Astrocyte (in vitro differentiated cells and primary cell): Measurements from ENCODE around the gene RBFOX2.

Experiments used
- EZH2 ChIP-seq: IDR thresholded peaks from 2 replicates; pipeline ENCODE4 v1.6.1; 2012; ENCODE audit warnings: mild to moderate bottlenecking, low read length, inconsistent platforms; ENCODE audit not compliant: insufficient read depth
- TF ChIP-seq, protein P1 (sequence below): IDR thresholded peaks from 2 replicates; pipeline ENCODE4 v1.5.1; 2011; ENCODE audit warnings: low read depth, mild to moderate bottlenecking, inconsistent platforms, low read length, moderate library complexity; ENCODE audit not compliant: insufficient read depth

DNA sequence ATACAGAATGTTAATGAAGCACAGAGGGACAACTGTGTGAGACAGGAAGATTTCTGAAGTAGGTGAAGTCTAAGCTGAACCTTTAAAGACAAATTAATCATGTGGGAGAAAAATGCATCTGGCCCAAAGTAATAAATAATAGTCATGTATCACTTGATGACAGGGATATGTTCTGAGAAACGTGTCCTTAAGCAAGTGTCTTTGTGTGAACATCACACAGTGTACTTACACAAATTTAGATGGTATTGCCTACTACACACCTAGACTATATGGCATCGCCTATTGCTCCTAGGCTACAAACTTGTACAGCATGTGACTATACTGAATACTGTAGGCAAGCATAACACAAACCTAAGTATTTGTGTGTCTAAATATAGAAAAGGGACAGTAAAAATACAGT lies 198.3 kb downstream of the RBFOX2 start:
- TF ChIP-seq EZH2, result no peak
- TF ChIP-seq, protein P1, sequence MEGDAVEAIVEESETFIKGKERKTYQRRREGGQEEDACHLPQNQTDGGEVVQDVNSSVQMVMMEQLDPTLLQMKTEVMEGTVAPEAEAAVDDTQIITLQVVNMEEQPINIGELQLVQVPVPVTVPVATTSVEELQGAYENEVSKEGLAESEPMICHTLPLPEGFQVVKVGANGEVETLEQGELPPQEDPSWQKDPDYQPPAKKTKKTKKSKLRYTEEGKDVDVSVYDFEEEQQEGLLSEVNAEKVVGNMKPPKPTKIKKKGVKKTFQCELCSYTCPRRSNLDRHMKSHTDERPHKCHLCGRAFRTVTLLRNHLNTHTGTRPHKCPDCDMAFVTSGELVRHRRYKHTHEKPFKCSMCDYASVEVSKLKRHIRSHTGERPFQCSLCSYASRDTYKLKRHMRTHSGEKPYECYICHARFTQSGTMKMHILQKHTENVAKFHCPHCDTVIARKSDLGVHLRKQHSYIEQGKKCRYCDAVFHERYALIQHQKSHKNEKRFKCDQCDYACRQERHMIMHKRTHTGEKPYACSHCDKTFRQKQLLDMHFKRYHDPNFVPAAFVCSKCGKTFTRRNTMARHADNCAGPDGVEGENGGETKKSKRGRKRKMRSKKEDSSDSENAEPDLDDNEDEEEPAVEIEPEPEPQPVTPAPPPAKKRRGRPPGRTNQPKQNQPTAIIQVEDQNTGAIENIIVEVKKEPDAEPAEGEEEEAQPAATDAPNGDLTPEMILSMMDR, result no peak
